PC-3 (cell line): ENCODE data around the gene PARP6. TPM values are rescaled to one million over a fixed set of nuclear protein-coding genes. Genes with fewer than 3 reads are reported as not detected.

Experiments
- ATAC-seq: fragments of 200-7000 bp; cut with Tn5 transposase; 2 replicates; pipeline ENCODE4 v1.9.1; 2020; ENCODE audit warnings: mild to moderate bottlenecking, moderate library complexity
- BruUV-seq: library from RNA; stranded (reverse); fragments of 400-500 nt; replicated peaks from 2 replicates; lab custom pipeline; 2021; lab: Mats Ljungman, UMichigan
- CTCF ChIA-PET: fragments of 300-600 bp; sonication (Branson Sonifier 250); formaldehyde crosslinking; loops from one replicate; lab custom pipeline; 2022; ENCODE audit warnings: antibody characterized with exemption; lab: Charles Lee
- POLR2A ChIA-PET: fragments of 300-600 bp; sonication (Branson Sonifier 250); formaldehyde crosslinking; loops from one replicate; lab custom pipeline; 2022; ENCODE audit warnings: antibody characterized with exemption; ENCODE audit not compliant: unreplicated experiment; lab: Charles Lee
- DNase-seq: peaks from one replicate; pipeline ENCODE4 v3.0.0-alpha.2; 2015
- H2AFZ ChIP-seq: fragments of 300-600 bp; sonication (generic); 2 replicates; pipeline ENCODE4 v1.6.0; 2016; ENCODE audit warnings: antibody characterized with exemption, low read length
- H3F3A ChIP-seq: fragments of 300-600 bp; sonication (generic); one replicate; pipeline ENCODE4 v1.6.0; 2017; ENCODE audit warnings: antibody characterized with exemption, low read length, control low read depth, mild to moderate bottlenecking; ENCODE audit not compliant: unreplicated experiment
- H3K27ac ChIP-seq: fragments of 300-600 bp; sonication (generic); 2 replicates; pipeline ENCODE4 v1.5.1; 2016; ENCODE audit warnings: mild to moderate bottlenecking, low read length
- H3K27me3 ChIP-seq: fragments of 300-600 bp; sonication (generic); 2 replicates; pipeline ENCODE4 v1.6.1; 2016; ENCODE audit warnings: low read length, mixed read lengths
- H3K36me3 ChIP-seq: fragments of 300-600 bp; sonication (generic); 2 replicates; pipeline ENCODE4 v1.6.1; 2016; ENCODE audit warnings: low read depth, mixed run types, low read length, mixed read lengths
- H3K4me1 ChIP-seq: fragments of 300-600 bp; sonication (generic); 2 replicates; pipeline ENCODE4 v1.5.1; 2016; ENCODE audit warnings: low read length; ENCODE audit not compliant: insufficient read depth
- H3K4me2 ChIP-seq: fragments of 300-600 bp; sonication (generic); 2 replicates; pipeline ENCODE4 v1.6.0; 2016; ENCODE audit warnings: low read length
- H3K4me3 ChIP-seq: fragments of 300-600 bp; sonication (generic); 2 replicates; pipeline ENCODE4 v1.5.1; 2016; ENCODE audit warnings: mild to moderate bottlenecking, low read length, mixed read lengths
- H3K79me2 ChIP-seq: fragments of 300-600 bp; sonication (generic); 2 replicates; pipeline ENCODE4 v1.6.1; 2017; ENCODE audit warnings: low read length, mixed read lengths
- H3K9ac ChIP-seq: fragments of 300-600 bp; sonication (generic); 2 replicates; pipeline ENCODE4 v1.6.0; 2016; ENCODE audit warnings: mild to moderate bottlenecking, low read length
- H3K9me2 ChIP-seq: fragments of 300-600 bp; sonication (generic); replicated peaks from 2 replicates; pipeline ENCODE4 v1.6.1; 2016; ENCODE audit warnings: mixed run types, low read length, mixed read lengths
- H3K9me3 ChIP-seq: fragments of 300-600 bp; sonication (generic); 2 replicates; pipeline ENCODE4 v1.6.1; 2016; ENCODE audit warnings: low read length, mixed read lengths
- H4K20me1 ChIP-seq: fragments of 300-600 bp; sonication (generic); 2 replicates; pipeline ENCODE4 v1.6.1; 2016; ENCODE audit warnings: low read length, mixed read lengths
- EZH2 ChIP-seq: fragments of 300-600 bp; sonication (generic); IDR thresholded peaks from one replicate; pipeline ENCODE4 v1.6.1; 2017; ENCODE audit warnings: antibody characterized with exemption, mild to moderate bottlenecking, low read length; ENCODE audit not compliant: unreplicated experiment
- EZH2phosphoT487 ChIP-seq: fragments of 300-600 bp; sonication (generic); IDR thresholded peaks from 2 replicates; pipeline ENCODE4 v1.6.1; 2018; ENCODE audit warnings: mild to moderate bottlenecking, antibody characterized with exemption, low read length, borderline replicate concordance
- intact Hi-C: fragments of 100-400 bp; cut with micrococcal nuclease; formaldehyde crosslinking; loops from 2 replicates; pipeline ENCODE4 v1.9.0; 2023
- total RNA-seq: library from RNA; depleted of rRNA; stranded (reverse); fragments of >200 nt; gene quantifications from 2 replicates; pipeline ENCODE4 v1.2.3, GENCODE V29; 2014
- TF ChIP-seq, protein P1 (sequence below): fragments of 300-600 bp; sonication (generic); conservative IDR thresholded peaks from 2 replicates; pipeline ENCODE4 v1.5.1; 2017; ENCODE audit warnings: antibody characterized with exemption, low read depth, mild to moderate bottlenecking, low read length

PARP6 gene
- total RNA-seq, 1 experiment from 2014 or later = not detected

DNA sequence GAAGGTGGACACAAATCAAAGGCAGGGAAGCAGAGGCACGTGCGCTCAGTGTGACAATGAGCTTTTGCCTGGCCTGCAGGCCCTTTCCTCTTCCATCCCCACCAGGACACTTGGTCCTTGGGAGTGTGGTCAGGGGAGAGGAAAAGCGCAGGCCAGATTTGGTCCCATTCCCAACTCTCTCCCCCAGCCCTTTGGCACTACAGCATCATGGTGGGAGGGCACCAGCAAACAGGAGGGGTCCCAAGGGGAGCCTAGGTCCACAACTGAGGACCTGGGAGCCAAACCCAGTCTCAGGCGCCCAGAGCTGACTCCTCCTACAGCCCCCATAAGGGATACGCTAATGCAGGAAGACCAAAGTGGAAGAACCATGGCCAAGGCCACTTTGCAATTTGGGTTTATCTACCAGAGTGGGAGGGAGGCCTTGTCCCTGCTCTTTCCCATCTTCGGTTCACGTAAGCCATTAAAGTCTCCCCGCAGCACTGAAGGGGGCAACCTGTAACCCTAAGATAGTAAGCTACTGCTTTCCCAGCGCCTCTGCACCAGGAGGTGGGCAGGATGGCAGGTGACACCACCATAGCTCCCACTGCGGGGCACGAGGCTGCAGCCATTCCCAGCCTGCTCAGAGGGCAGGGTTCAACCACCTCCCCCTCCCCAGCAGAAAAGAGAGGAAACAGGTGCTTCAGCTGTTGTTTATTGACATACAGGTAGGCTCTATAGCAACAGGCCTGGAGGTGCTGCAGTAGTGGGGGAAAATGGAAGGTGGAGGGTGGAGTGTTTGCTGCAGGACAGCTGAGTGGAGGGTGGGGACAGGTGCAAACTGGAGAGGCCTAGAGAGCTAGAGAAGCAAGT lies 73.8 kb downstream of the PARP6 start:
- no peak overlapping the region for H3K4me3 ChIP-seq
- H4K20me1 ChIP-seq = peaks cover 33% of the 10 kb centered on the region
- intact Hi-C loops = loop anchor here (1.0 kb wide), 1 partner anchor 88 kb away; no protein-coding TSS in a partner anchor
- H2AFZ ChIP-seq = no peak overlapping the region
- H3K9me3 ChIP-seq = no peaks in the 10 kb centered on the region
- DNase-seq (no peak), ATAC-seq (no peak; the same call in 1 of the 2 replicates)
- H3K79me2 ChIP-seq = no peaks in the 10 kb centered on the region
- H3K9ac ChIP-seq = no peak overlapping the region
- TF ChIP-seq, protein P1, sequence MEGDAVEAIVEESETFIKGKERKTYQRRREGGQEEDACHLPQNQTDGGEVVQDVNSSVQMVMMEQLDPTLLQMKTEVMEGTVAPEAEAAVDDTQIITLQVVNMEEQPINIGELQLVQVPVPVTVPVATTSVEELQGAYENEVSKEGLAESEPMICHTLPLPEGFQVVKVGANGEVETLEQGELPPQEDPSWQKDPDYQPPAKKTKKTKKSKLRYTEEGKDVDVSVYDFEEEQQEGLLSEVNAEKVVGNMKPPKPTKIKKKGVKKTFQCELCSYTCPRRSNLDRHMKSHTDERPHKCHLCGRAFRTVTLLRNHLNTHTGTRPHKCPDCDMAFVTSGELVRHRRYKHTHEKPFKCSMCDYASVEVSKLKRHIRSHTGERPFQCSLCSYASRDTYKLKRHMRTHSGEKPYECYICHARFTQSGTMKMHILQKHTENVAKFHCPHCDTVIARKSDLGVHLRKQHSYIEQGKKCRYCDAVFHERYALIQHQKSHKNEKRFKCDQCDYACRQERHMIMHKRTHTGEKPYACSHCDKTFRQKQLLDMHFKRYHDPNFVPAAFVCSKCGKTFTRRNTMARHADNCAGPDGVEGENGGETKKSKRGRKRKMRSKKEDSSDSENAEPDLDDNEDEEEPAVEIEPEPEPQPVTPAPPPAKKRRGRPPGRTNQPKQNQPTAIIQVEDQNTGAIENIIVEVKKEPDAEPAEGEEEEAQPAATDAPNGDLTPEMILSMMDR = no peak
- TF ChIP-seq EZH2 (no peak), EZH2phosphoT487 (no peak)
- no peaks in the 10 kb centered on the region for H3K4me1 ChIP-seq
- H3K27me3 ChIP-seq = no peaks in the 10 kb centered on the region
- peaks cover 26% of the 10 kb centered on the region for H3F3A ChIP-seq
- BruUV-seq = no TSS peak
- no peaks in the 10 kb centered on the region for H3K9me2 ChIP-seq
- CTCF ChIA-PET = no interaction called here
- H3K4me2 ChIP-seq = no peak overlapping the region
- POLR2A ChIA-PET = no interaction called here
- H3K36me3 ChIP-seq = peaks cover 56% of the 10 kb centered on the region
- no peak overlapping the region for H3K27ac ChIP-seq

DNA sequence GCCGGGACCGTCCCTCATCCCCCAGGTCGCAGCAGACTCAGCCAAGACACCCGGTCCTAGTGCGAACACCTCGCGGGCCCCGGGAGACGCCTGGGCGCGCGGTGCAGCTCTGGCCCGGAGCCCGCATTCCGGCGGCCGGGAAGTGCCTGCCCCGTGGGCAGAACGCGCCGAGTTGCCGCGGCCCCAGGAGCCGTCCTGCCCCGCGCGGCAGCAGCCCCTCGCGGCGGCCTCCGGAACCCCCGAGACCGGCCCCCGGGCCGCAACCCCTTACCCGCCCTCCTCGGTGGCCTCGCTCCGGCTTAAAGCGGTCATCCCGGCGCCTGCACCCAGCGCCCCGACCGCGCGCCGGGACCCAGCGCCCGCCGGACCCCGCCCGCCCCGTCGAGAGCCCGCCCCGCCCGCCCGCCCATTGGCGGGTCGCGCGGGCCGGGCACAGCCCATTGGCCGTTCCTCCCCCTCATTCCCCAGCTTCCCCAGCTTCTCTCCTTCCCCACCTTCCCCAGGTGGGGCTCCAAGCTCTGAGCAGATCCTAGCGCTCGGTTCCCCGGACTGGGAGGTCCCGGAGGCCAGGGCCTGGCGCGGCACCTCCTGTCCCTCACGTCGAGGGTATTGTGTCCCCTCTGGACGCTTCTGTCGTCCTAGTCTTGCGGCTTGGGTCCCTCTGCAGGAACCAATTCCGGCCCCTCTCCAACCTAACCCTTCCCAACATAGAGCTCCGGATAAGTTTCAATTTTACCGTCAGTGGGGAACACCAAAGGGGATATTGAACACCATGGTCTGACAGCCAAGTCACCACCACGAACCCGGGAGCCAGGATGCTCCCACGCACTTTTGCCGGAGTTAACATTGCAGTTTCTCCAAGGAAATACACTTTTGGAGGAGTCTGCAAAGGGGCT lies 74.6 kb downstream of the PARP6 start, which contains the start of gene GRAMD2A:
GRAMD2A (minus strand) TSS at position 328 of the 896 bp plus-strand sequence.
- Histone ChIP-seq H3K79me2 (no peaks in the 10 kb centered on the region), H3K9me2 (no peaks in the 10 kb centered on the region), H3K9ac (no peak within 1 kb of the TSS), H3F3A (peaks cover 20% of the 10 kb centered on the region), H2AFZ (no peak within 1 kb of the TSS), H3K4me3 (no peak within 1 kb of the TSS), H3K27me3 (no peaks in the 10 kb centered on the region), H3K4me2 (no peak within 1 kb of the TSS), H3K36me3 (peaks cover 48% of the 10 kb centered on the region), H3K27ac (no peak within 1 kb of the TSS), H3K9me3 (no peaks in the 10 kb centered on the region), H4K20me1 (peaks cover 25% of the 10 kb centered on the region), H3K4me1 (no peaks in the 10 kb centered on the region)
- no peak for TF ChIP-seq EZH2
- TF ChIP-seq, protein P1 = no peak
- TF ChIP-seq EZH2phosphoT487 = no peak
- ATAC-seq = peak; percentile 9
- no peak for DNase-seq
- POLR2A ChIA-PET = no interaction called here
- CTCF ChIA-PET = no interaction called here
- no TSS peak for BruUV-seq
- intact Hi-C loops = no loop called here
